Kidney (tissue), 14 donors: ENCODE data around the gene RALGPS1. TPM values are rescaled to one million over a fixed set of nuclear protein-coding genes. Genes with fewer than 3 reads are reported as not detected.

Source experiments
- DNase-seq, 5 donors: peaks; one replicate each; pipeline ENCODE4 v3.0.0-alpha.2; 2013 to 2020
- FAIRE-seq: peaks from 2 replicates; lab custom pipeline; 2012; peaks lifted over from hg19 to GRCh38; lab: Jason Lieb, UNC
- H3K27ac ChIP-seq, 2 donors: one replicate each; pipeline ENCODE4 v1.7.0; 2013; ENCODE audit warnings: low read depth in 2 of 2, low read length in 2 of 2, inconsistent platforms in 1 of 2
- H3K27me3 ChIP-seq: one replicate; pipeline ENCODE4 v1.7.1; 2013; ENCODE audit warnings: low read length, inconsistent platforms; ENCODE audit not compliant: control insufficient read depth, insufficient read depth
- H3K36me3 ChIP-seq, 3 donors: one replicate each; pipeline versions ENCODE4 v1.7.0 to v1.7.1; 2013; ENCODE audit warnings: low read length in 3 of 3, control low read depth in 1 of 3, inconsistent platforms in 1 of 3; ENCODE audit not compliant: insufficient read depth in 3 of 3, control insufficient read depth in 2 of 3
- H3K4me1 ChIP-seq, 3 donors: one replicate each; pipeline versions ENCODE4 v1.7.0 to v1.7.1; 2013; ENCODE audit warnings: low read length in 3 of 3, inconsistent platforms in 1 of 3, low read depth in 1 of 3; ENCODE audit not compliant: control insufficient read depth in 2 of 3, insufficient read depth in 2 of 3
- H3K4me3 ChIP-seq, 3 donors: one replicate each; pipeline versions ENCODE4 v1.7.0 to v1.8.1; 2013; ENCODE audit warnings: low read length in 3 of 3, control low read depth in 1 of 3, inconsistent platforms in 1 of 3
- H3K9ac ChIP-seq, 3 donors: one replicate each; pipeline versions ENCODE4 v1.7.0 to v1.7.1; 2013; ENCODE audit warnings: low read length in 3 of 3, control low read depth in 1 of 3, inconsistent platforms in 1 of 3
- H3K9me3 ChIP-seq, 3 donors: one replicate each; pipeline versions ENCODE4 v1.7.0 to v1.7.1; 2013; ENCODE audit warnings: low read length in 3 of 3, control low read depth in 1 of 3, inconsistent platforms in 1 of 3; ENCODE audit not compliant: control insufficient read depth in 2 of 3, insufficient read depth in 1 of 3
- CTCF ChIP-seq: IDR thresholded peaks from 3 replicates; pipeline ENCODE4 v1.5.1; 2012; ENCODE audit warnings: mild to moderate bottlenecking, moderate library complexity, borderline replicate concordance; ENCODE audit not compliant: insufficient read depth; ENCODE audit errors: extremely low read depth
- intact Hi-C: fragments of 100-400 bp; cut with DNase I; formaldehyde crosslinking; loops from one replicate; pipeline ENCODE4 v1.11.1; 2022
- polyA plus RNA-seq: library from polyadenylated mRNA; stranded (reverse); fragments of 350-450 nt; fragmentation: Illumina TruSeq; extraction: RNeasy Lipid Tissue Mini Kit (QIAGEN cat#74804); gene quantifications from one replicate; pipeline ENCODE4 v1.2.3, GENCODE V29; 2014; ENCODE audit warnings: low read depth, low replicate concordance; ENCODE audit not compliant: insufficient read depth
- total RNA-seq: library from RNA; stranded (reverse); fragmentation: NEBNext Ultra II Directional; extraction: Animal tissue kit (Norgen Biotek cat#: 25700); gene quantifications from one replicate; pipeline ENCODE4 v1.2.1, GENCODE V29; 2021
- donor health status: control.
- donor health status: control.
- donor health status: control.
- donor health status: control.
- donor health status: control.
- donor health status: DM: yes; HTN: yes; CAD: no.
- donor health status: Normal renal cell carcinoma (clear cell type).

Gene RALGPS1
- total and polyA plus RNA-seq, 2 donors from 2014 or later: 9.4 to 25.2 TPM

- TF ChIP-seq CTCF: no peak
- intact Hi-C loops: no loop called here
- Histone ChIP-seq H3K27me3 (no peaks in the 10 kb centered on the region), H3K9ac (no peak overlapping the region), H3K4me3 (no peak overlapping the region), H3K36me3 (no peaks in the 10 kb centered on the region), H3K9me3 (no peaks in the 10 kb centered on the region), H3K4me1 (no peaks in the 10 kb centered on the region), H3K27ac (no peak overlapping the region)
- DNase-seq (no peak), FAIRE-seq (no peak)
Observed at GRCh38 chr9:127263664-127264063, 349.1 kb downstream of the RALGPS1 start.

GRCh38 chr9:127264462-127265219, 350.1 kb downstream of the RALGPS1 start, which contains the start of gene GARNL3:
Gene GARNL3 (plus strand): TSS chr9:127264774. CDS start chr9:127264878, 104 bp downstream.
- Histone ChIP-seq H3K36me3 (no peaks in the 10 kb centered on the region), H3K9ac (no peak within 1 kb of the TSS), H3K4me3 (no peak within 1 kb of the TSS), H3K4me1 (no peaks in the 10 kb centered on the region), H3K27ac (no peak within 1 kb of the TSS), H3K27me3 (no peaks in the 10 kb centered on the region), H3K9me3 (no peaks in the 10 kb centered on the region)
- TF ChIP-seq CTCF: no peak
- FAIRE-seq: no peak
- intact Hi-C loops: no loop called here
- no peak for DNase-seq

GRCh38 chr9:127267793-127268525, 353.4 kb downstream of the RALGPS1 start:
- Histone ChIP-seq H3K9me3 (no peaks in the 10 kb centered on the region), H3K27me3 (no peaks in the 10 kb centered on the region), H3K9ac (no peak overlapping the region), H3K4me1 (no peaks in the 10 kb centered on the region), H3K4me3 (no peak overlapping the region), H3K36me3 (no peaks in the 10 kb centered on the region), H3K27ac (no peak overlapping the region)
- FAIRE-seq (no peak), DNase-seq (no peak)
- no peak for TF ChIP-seq CTCF
- intact Hi-C loops: no loop called here
